Measurements from ENCODE around the gene SYT12. TPM values are rescaled to one million over a fixed set of nuclear protein-coding genes. Genes with fewer than 3 reads are reported as not detected.

SYT12 gene
- total RNA-seq, 1 donor from 2014 or later: not detected

DNA sequence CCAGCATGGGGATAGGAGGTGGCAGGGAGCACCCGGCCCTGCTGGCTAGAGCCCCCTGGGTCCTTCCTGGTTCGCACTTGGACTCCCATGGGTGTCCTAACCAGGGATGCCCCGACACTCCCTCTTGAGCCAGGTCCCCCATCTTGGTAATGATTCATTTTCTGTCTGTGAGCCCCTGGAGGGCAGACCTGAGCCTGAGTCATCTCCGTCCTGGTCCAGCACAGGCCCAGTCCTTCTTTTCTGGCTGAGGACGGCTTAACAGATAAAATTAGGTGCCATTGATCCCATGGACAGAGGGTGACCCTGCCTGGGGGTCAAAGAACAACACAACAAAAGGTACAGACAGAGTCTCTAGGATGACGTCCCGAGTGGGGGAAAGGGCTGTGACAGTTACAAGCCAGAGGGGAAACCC, 37.2 kb downstream of the SYT12 start:
- Mint-ChIP-seq H3K4me3 (no peak overlapping the region), H3K27ac (no peak overlapping the region), H3K27me3 (peaks cover 9% of the 10 kb centered on the region), H3K9me3 (no peaks in the 10 kb centered on the region), H3K4me1 (peaks cover 6% of the 10 kb centered on the region), H3K36me3 (ENCODE audit: low read depth) (no peaks in the 10 kb centered on the region)
- DNase-seq: no peak
- intact Hi-C loops (cut with micrococcal nuclease): no loop called here

- DNase-seq: no peak
- Mint-ChIP-seq H3K27ac (no peak overlapping the region), H3K27me3 (peaks cover 2% of the 10 kb centered on the region), H3K4me1 (no peaks in the 10 kb centered on the region), H3K36me3 (ENCODE audit: low read depth) (no peaks in the 10 kb centered on the region), H3K9me3 (no peaks in the 10 kb centered on the region), H3K4me3 (no peak overlapping the region)
- intact Hi-C loops (cut with micrococcal nuclease): no loop called here
These were observed 39.8 kb downstream of the SYT12 start for GRCh38 chr11:67062526-67063373.

GRCh38 chr11:67066333-67066709, 43.4 kb downstream of the SYT12 start:
- no peak overlapping the region for H3K27ac Mint-ChIP-seq
- H3K4me3 Mint-ChIP-seq: no peak overlapping the region
- peaks cover 8% of the 10 kb centered on the region for H3K27me3 Mint-ChIP-seq
- no peak for DNase-seq
- intact Hi-C loops (cut with micrococcal nuclease): no loop called here
- no peaks in the 10 kb centered on the region for H3K9me3 Mint-ChIP-seq
- H3K4me1 Mint-ChIP-seq: no peaks in the 10 kb centered on the region
- H3K36me3 Mint-ChIP-seq (ENCODE audit: low read depth): no peaks in the 10 kb centered on the region

GRCh38 chr11:67071420-67072284, 48.7 kb downstream of the SYT12 start:
- peak; percentile 94 for DNase-seq
- Mint-ChIP-seq H3K27me3 (peaks cover 10% of the 10 kb centered on the region), H3K27ac (no peak overlapping the region), H3K4me1 (peaks cover 2% of the 10 kb centered on the region), H3K9me3 (no peaks in the 10 kb centered on the region), H3K36me3 (ENCODE audit: low read depth) (no peaks in the 10 kb centered on the region), H3K4me3 (peak overlapping the region; percentile 72)
- intact Hi-C loops (cut with micrococcal nuclease): loop anchor here (1.0 kb wide), 1 partner anchor 17 kb away; no protein-coding TSS in a partner anchor

GRCh38 chr11:67072295-67072694, 49.4 kb downstream of the SYT12 start:
- DNase-seq: no peak
- intact Hi-C loops (cut with micrococcal nuclease): no loop called here
- H3K27ac Mint-ChIP-seq: no peak overlapping the region
- no peaks in the 10 kb centered on the region for H3K9me3 Mint-ChIP-seq
- peaks cover 2% of the 10 kb centered on the region for H3K4me1 Mint-ChIP-seq
- peaks cover 10% of the 10 kb centered on the region for H3K27me3 Mint-ChIP-seq
- no peak overlapping the region for H3K4me3 Mint-ChIP-seq
- H3K36me3 Mint-ChIP-seq (ENCODE audit: low read depth): no peaks in the 10 kb centered on the region

DNA sequence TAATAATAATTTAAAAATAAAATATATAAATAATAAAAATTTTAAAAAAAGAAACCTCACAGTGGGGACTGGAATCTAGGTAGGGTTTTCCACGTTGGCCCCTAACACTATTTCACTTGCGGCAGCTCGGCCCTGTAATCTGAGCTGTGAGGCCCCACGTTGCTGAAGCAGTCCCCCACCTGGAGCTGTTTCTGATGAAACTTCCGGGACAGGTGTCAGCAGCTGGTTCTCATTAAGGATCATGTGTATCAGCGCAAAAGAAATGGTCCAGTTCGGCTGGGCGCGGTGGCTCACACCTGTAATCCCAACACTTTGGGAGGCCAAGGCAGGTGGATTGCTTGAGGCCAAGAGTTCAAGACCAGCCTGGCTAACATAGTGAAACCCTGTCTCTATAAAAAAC, 51.0 kb downstream of the SYT12 start:
- DNase-seq: no peak
- H3K4me3 Mint-ChIP-seq: no peak overlapping the region
- peaks cover 2% of the 10 kb centered on the region for H3K4me1 Mint-ChIP-seq
- H3K36me3 Mint-ChIP-seq (ENCODE audit: low read depth): no peaks in the 10 kb centered on the region
- intact Hi-C loops (cut with micrococcal nuclease): no loop called here
- H3K9me3 Mint-ChIP-seq: no peaks in the 10 kb centered on the region
- H3K27ac Mint-ChIP-seq: no peak overlapping the region
- peaks cover 10% of the 10 kb centered on the region for H3K27me3 Mint-ChIP-seq

GRCh38 chr11:67076202-67076601, 53.3 kb downstream of the SYT12 start:
- Mint-ChIP-seq H3K27ac (no peak overlapping the region), H3K36me3 (ENCODE audit: low read depth) (no peaks in the 10 kb centered on the region), H3K4me1 (peaks cover 6% of the 10 kb centered on the region), H3K9me3 (no peaks in the 10 kb centered on the region), H3K27me3 (peaks cover 3% of the 10 kb centered on the region), H3K4me3 (no peak overlapping the region)
- intact Hi-C loops (cut with micrococcal nuclease): no loop called here
- no peak for DNase-seq

GRCh38 chr11:67079065-67079705, 56.3 kb downstream of the SYT12 start:
- H3K36me3 Mint-ChIP-seq (ENCODE audit: low read depth): no peaks in the 10 kb centered on the region
- no peak for DNase-seq
- no peak overlapping the region for H3K4me3 Mint-ChIP-seq

GRCh38 chr11:67082071-67082791, 59.3 kb downstream of the SYT12 start:
- no peak for DNase-seq
- intact Hi-C loops (cut with micrococcal nuclease): loop anchor here (10.0 kb wide), 1 partner anchor 163 kb away; no protein-coding TSS in a partner anchor
- H3K9me3 Mint-ChIP-seq: no peaks in the 10 kb centered on the region
- H3K4me1 Mint-ChIP-seq: peaks cover 11% of the 10 kb centered on the region
- H3K27me3 Mint-ChIP-seq: peaks cover 2% of the 10 kb centered on the region
- no peaks in the 10 kb centered on the region for H3K36me3 Mint-ChIP-seq (ENCODE audit: low read depth)
- peak overlapping the region; percentile 30 for H3K4me3 Mint-ChIP-seq
- no peak overlapping the region for H3K27ac Mint-ChIP-seq

More at GRCh38 chr11:67079065-67079705, 56.3 kb downstream of the SYT12 start:
- H3K9me3 Mint-ChIP-seq: no peaks in the 10 kb centered on the region
- H3K4me1 Mint-ChIP-seq: peaks cover 13% of the 10 kb centered on the region
- H3K27me3 Mint-ChIP-seq: peaks cover 4% of the 10 kb centered on the region
- peak overlapping the region; percentile 31 for H3K27ac Mint-ChIP-seq
- intact Hi-C loops (cut with micrococcal nuclease): no loop called here

- H3K4me1 Mint-ChIP-seq: peaks cover 11% of the 10 kb centered on the region
- intact Hi-C loops (cut with micrococcal nuclease): loop anchor here (10.0 kb wide), 1 partner anchor 161 kb away; no protein-coding TSS in a partner anchor
- no peak overlapping the region for H3K4me3 Mint-ChIP-seq
- H3K9me3 Mint-ChIP-seq: no peaks in the 10 kb centered on the region
- DNase-seq: no peak
- no peaks in the 10 kb centered on the region for H3K36me3 Mint-ChIP-seq (ENCODE audit: low read depth)
- no peak overlapping the region for H3K27ac Mint-ChIP-seq
- peaks cover 2% of the 10 kb centered on the region for H3K27me3 Mint-ChIP-seq
These were observed 60.9 kb downstream of the SYT12 start for GRCh38 chr11:67083786-67084366.

- Mint-ChIP-seq H3K9me3 (no peaks in the 10 kb centered on the region), H3K4me1 (peaks cover 7% of the 10 kb centered on the region), H3K27ac (no peak overlapping the region), H3K4me3 (no peak overlapping the region), H3K36me3 (ENCODE audit: low read depth) (no peaks in the 10 kb centered on the region), H3K27me3 (peaks cover 2% of the 10 kb centered on the region)
- no peak for DNase-seq
- intact Hi-C loops (cut with micrococcal nuclease): loop anchor here (10.0 kb wide), 1 partner anchor 159 kb away; no protein-coding TSS in a partner anchor
These were observed 62.7 kb downstream of the SYT12 start for GRCh38 chr11:67085617-67086016.

DNA sequence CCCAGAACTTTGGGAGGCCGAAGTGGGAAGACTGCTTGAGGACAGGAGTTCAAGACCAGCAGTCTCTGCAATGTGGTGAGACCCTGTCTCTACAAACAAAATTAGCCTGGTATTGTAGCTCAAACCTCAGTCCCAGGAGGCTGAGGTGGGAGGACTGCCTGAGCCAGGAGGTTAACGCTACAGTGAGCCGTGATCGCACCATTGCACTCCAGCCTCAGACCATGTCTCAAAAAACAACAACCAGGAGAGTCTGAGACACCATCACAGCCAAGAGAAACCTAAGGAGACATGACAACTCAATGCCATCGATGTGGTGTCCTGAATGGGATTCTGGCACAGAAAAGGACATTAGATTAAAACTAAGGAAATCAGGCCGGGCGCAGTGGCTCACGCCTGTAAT, 67.8 kb downstream of the SYT12 start:
- intact Hi-C loops (cut with micrococcal nuclease): no loop called here
- no peaks in the 10 kb centered on the region for H3K36me3 Mint-ChIP-seq (ENCODE audit: low read depth)
- H3K27ac Mint-ChIP-seq: no peak overlapping the region
- no peaks in the 10 kb centered on the region for H3K9me3 Mint-ChIP-seq
- no peaks in the 10 kb centered on the region for H3K4me1 Mint-ChIP-seq
- no peak for DNase-seq
- no peaks in the 10 kb centered on the region for H3K27me3 Mint-ChIP-seq
- H3K4me3 Mint-ChIP-seq: no peak overlapping the region

DNA sequence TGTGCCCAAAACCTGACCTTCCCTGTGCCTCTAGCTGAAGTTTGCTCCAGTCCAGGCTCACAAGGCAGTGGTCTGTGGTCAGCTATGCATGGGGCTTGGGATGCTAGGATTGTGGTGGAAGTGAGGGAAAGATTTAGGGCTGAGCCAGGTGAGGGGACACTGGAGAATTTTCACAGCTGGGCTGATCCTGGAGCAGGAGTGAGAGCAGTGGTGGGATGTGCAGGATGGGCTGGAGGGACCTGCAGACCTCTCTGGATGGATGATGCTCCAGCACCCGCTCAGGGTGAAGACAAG, 72.2 kb downstream of the SYT12 start:
- H3K27ac Mint-ChIP-seq: no peak overlapping the region
- no peaks in the 10 kb centered on the region for H3K27me3 Mint-ChIP-seq
- intact Hi-C loops (cut with micrococcal nuclease): no loop called here
- no peak overlapping the region for H3K4me3 Mint-ChIP-seq
- H3K36me3 Mint-ChIP-seq (ENCODE audit: low read depth): no peaks in the 10 kb centered on the region
- H3K4me1 Mint-ChIP-seq: peaks cover 10% of the 10 kb centered on the region
- DNase-seq: no peak
- H3K9me3 Mint-ChIP-seq: no peaks in the 10 kb centered on the region
